Measurements from ENCODE around the gene HSD11B1. TPM values are rescaled to one million over a fixed set of nuclear protein-coding genes. Genes with fewer than 3 reads are reported as not detected.

The HSD11B1 gene
- total RNA-seq, 1 experiment from 2014 or later: 0.27 TPM

- H2AFZ ChIP-seq (ENCODE audit: low read depth, low read length, poor library complexity, severe bottlenecking): no peak overlapping the region
- CTCF ChIA-PET: interaction anchor here (1.3 kb wide), 1 partner anchor 21 kb away, joined by 5 read pairs; no protein-coding TSS in a partner anchor
- H3K4me2 ChIP-seq (ENCODE audit: low read length): no peak overlapping the region
- RAD21 ChIA-PET (ENCODE audit: low non-redundant PET in 1 of 2, low total read pairs in 2 of 2, uncharacterized antibody in 2 of 2, unreplicated experiment in 2 of 2): no interaction called here
- H3K27ac ChIP-seq (ENCODE audit: low read depth, low read length): no peak overlapping the region
- TF ChIP-seq ELF1 (IDR thresholded peaks at IDR 0.05; ENCODE audit: borderline replicate concordance, low read depth) (no peak), MAX (IDR thresholded peaks at IDR 0.05) (no peak), EGR1 (IDR thresholded peaks at IDR 0.05; ENCODE audit: low read depth) (no peak), ZFX (IDR thresholded peaks at IDR 0.05) (no peak), EZH2 (IDR thresholded peaks at IDR 0.05) (no peak), FOSL1 (IDR thresholded peaks at IDR 0.05; ENCODE audit: low read depth) (no peak), CBX3 (IDR thresholded peaks at IDR 0.05; ENCODE audit: low read depth) (no peak), POLR2A (IDR thresholded peaks at IDR 0.05; ENCODE audit: borderline replicate concordance, extremely low read depth, insufficient read depth, insufficient read length) (no peak), CEBPB (IDR thresholded peaks at IDR 0.05; ENCODE audit: low read depth) (no peak), JUND (IDR thresholded peaks at IDR 0.05) (no peak), SP1 (IDR thresholded peaks at IDR 0.05; ENCODE audit: low read depth) (no peak), SIN3A (IDR thresholded peaks at IDR 0.05; ENCODE audit: low read depth) (no peak), EZH2phosphoT487 (IDR thresholded peaks at IDR 0.05; ENCODE audit: borderline replicate concordance) (no peak), TCF7L2 (IDR thresholded peaks at IDR 0.05; ENCODE audit: borderline replicate concordance, extremely low read depth, insufficient read depth, insufficient read length) (no peak), ZNF274 (IDR thresholded peaks at IDR 0.05; ENCODE audit: low read depth, low read length) (no peak)
- TF ChIP-seq, protein P1, sequence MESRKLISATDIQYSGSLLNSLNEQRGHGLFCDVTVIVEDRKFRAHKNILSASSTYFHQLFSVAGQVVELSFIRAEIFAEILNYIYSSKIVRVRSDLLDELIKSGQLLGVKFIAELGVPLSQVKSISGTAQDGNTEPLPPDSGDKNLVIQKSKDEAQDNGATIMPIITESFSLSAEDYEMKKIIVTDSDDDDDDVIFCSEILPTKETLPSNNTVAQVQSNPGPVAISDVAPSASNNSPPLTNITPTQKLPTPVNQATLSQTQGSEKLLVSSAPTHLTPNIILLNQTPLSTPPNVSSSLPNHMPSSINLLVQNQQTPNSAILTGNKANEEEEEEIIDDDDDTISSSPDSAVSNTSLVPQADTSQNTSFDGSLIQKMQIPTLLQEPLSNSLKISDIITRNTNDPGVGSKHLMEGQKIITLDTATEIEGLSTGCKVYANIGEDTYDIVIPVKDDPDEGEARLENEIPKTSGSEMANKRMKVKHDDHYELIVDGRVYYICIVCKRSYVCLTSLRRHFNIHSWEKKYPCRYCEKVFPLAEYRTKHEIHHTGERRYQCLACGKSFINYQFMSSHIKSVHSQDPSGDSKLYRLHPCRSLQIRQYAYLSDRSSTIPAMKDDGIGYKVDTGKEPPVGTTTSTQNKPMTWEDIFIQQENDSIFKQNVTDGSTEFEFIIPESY (IDR thresholded peaks at IDR 0.05; ENCODE audit: extremely low read depth, insufficient replicate concordance, low read length): no peak
- TF ChIP-seq, protein P2, sequence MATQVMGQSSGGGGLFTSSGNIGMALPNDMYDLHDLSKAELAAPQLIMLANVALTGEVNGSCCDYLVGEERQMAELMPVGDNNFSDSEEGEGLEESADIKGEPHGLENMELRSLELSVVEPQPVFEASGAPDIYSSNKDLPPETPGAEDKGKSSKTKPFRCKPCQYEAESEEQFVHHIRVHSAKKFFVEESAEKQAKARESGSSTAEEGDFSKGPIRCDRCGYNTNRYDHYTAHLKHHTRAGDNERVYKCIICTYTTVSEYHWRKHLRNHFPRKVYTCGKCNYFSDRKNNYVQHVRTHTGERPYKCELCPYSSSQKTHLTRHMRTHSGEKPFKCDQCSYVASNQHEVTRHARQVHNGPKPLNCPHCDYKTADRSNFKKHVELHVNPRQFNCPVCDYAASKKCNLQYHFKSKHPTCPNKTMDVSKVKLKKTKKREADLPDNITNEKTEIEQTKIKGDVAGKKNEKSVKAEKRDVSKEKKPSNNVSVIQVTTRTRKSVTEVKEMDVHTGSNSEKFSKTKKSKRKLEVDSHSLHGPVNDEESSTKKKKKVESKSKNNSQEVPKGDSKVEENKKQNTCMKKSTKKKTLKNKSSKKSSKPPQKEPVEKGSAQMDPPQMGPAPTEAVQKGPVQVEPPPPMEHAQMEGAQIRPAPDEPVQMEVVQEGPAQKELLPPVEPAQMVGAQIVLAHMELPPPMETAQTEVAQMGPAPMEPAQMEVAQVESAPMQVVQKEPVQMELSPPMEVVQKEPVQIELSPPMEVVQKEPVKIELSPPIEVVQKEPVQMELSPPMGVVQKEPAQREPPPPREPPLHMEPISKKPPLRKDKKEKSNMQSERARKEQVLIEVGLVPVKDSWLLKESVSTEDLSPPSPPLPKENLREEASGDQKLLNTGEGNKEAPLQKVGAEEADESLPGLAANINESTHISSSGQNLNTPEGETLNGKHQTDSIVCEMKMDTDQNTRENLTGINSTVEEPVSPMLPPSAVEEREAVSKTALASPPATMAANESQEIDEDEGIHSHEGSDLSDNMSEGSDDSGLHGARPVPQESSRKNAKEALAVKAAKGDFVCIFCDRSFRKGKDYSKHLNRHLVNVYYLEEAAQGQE (IDR thresholded peaks at IDR 0.05; ENCODE audit: low read depth): no peak
- TF ChIP-seq, protein P3, sequence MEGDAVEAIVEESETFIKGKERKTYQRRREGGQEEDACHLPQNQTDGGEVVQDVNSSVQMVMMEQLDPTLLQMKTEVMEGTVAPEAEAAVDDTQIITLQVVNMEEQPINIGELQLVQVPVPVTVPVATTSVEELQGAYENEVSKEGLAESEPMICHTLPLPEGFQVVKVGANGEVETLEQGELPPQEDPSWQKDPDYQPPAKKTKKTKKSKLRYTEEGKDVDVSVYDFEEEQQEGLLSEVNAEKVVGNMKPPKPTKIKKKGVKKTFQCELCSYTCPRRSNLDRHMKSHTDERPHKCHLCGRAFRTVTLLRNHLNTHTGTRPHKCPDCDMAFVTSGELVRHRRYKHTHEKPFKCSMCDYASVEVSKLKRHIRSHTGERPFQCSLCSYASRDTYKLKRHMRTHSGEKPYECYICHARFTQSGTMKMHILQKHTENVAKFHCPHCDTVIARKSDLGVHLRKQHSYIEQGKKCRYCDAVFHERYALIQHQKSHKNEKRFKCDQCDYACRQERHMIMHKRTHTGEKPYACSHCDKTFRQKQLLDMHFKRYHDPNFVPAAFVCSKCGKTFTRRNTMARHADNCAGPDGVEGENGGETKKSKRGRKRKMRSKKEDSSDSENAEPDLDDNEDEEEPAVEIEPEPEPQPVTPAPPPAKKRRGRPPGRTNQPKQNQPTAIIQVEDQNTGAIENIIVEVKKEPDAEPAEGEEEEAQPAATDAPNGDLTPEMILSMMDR (IDR thresholded peaks at IDR 0.05 in 2 of 3, conservative IDR thresholded peaks at IDR 0.05 in 1 of 3; ENCODE audit: borderline replicate concordance in 1 of 3, insufficient read depth in 1 of 3, low read depth in 2 of 3, low read length in 2 of 3): no peak
- no TSS peak for BruUV-seq (replicated peaks)
- intact Hi-C loops (cut with micrococcal nuclease): loop anchor here (10.0 kb wide), 1 partner anchor 352 kb away; no protein-coding TSS in a partner anchor
- no peaks in the 10 kb centered on the region for H3K79me2 ChIP-seq (ENCODE audit: insufficient read depth, low read length)
- no peaks in the 10 kb centered on the region for H3K27me3 ChIP-seq (ENCODE audit: insufficient read depth, low read length)
- DNase-seq (ENCODE audit: low read depth, low spot score) (no peak), ATAC-seq (no peak)
- no peak overlapping the region for H3K4me3 ChIP-seq (replicated peaks in 1 of 2; ENCODE audit: low read depth in 1 of 2, low read length in 2 of 2)
- no peaks in the 10 kb centered on the region for H4K20me1 ChIP-seq (ENCODE audit: insufficient read depth)
- H3K36me3 ChIP-seq (ENCODE audit: control insufficient read depth in 1 of 2, insufficient read depth in 2 of 2, low read length in 2 of 2): no peaks in the 10 kb centered on the region
- H3K4me1 ChIP-seq (ENCODE audit: control insufficient read depth in 1 of 2, insufficient read depth in 2 of 2, low read length in 2 of 2): no peaks in the 10 kb centered on the region
- H3K9me3 ChIP-seq (ENCODE audit: control insufficient read depth in 1 of 2, insufficient read depth in 1 of 2, low read depth in 1 of 2, low read length in 2 of 2): no peaks in the 10 kb centered on the region
- no peaks in the 10 kb centered on the region for H3K9me2 ChIP-seq (ENCODE audit: insufficient read depth)
- POLR2A ChIA-PET: no interaction called here
- H3K9ac ChIP-seq (ENCODE audit: low read length): no peak overlapping the region
These were observed 22.6 kb downstream of the HSD11B1 start for GRCh38 chr1:209727286-209727685.
